HepG2 (cell line): ENCODE measurements around the gene IRF2. TPM values are rescaled to one million over a fixed set of nuclear protein-coding genes. Genes with fewer than 3 reads are reported as not detected.

Experiments
- JUN ChIP-seq: sonication (generic); formaldehyde crosslinking; IDR thresholded peaks from 2 replicates; pipeline ENCODE4 v1.4.0; 2020; ENCODE audit warnings: mild to moderate bottlenecking, missing genetic modification reagents
- NAIF1 ChIP-seq: sonication (generic); formaldehyde crosslinking; IDR thresholded peaks from 2 replicates; pipeline ENCODE4 v1.5.0; 2020; ENCODE audit warnings: mild to moderate bottlenecking, missing genetic modification reagents, borderline replicate concordance
- RXRB ChIP-seq: IDR thresholded peaks from 2 replicates; pipeline ENCODE4 v1.6.1; 2016; ENCODE audit warnings: borderline replicate concordance, missing genetic modification reagents, missing compliant biosample characterization
- ZNF10 ChIP-seq: sonication (generic); formaldehyde crosslinking; IDR thresholded peaks from 2 replicates; pipeline ENCODE4 v1.4.0; 2020; ENCODE audit warnings: mild to moderate bottlenecking, low read depth, missing genetic modification reagents, borderline replicate concordance
- ZNF17 ChIP-seq: sonication (generic); formaldehyde crosslinking; IDR thresholded peaks from 2 replicates; pipeline ENCODE4 v1.5.0; 2020; ENCODE audit warnings: mild to moderate bottlenecking, missing genetic modification reagents
- ZNF44 ChIP-seq: sonication (generic); formaldehyde crosslinking; IDR thresholded peaks from 2 replicates; pipeline ENCODE4 v1.5.1; 2020; ENCODE audit warnings: mild to moderate bottlenecking, missing genetic modification reagents
- polyA plus RNA-seq, 8 experiments: library from polyadenylated mRNA; depleted of rRNA in 3 of 8; stranded (reverse) in 7 of 8; unstranded in 1 of 8; fragments of >200 nt; fragmentation: Illumina TruSeq in 4 of 8; extraction: Trizol in 4 of 8; gene quantifications; 2 replicates each; pipeline versions ENCODE4 v1.2.1 to v1.2.3, GENCODE V29; 2011 to 2016; ENCODE audit warnings: low read depth in 4 of 8, missing spikeins in 1 of 8, mixed read lengths in 1 of 8; ENCODE audit not compliant: insufficient read depth in 1 of 8
- total RNA-seq, 5 experiments: library from RNA; depleted of rRNA; stranded (reverse); fragments of >200 nt; fragmentation: Illumina TruSeq; extraction: Trizol; gene quantifications; 2 replicates each; pipeline ENCODE4 v1.2.3, GENCODE V29; 2016; ENCODE audit warnings: low read depth in 1 of 5
- TF ChIP-seq, protein P1 (sequence below): sonication (generic); formaldehyde crosslinking; IDR thresholded peaks from one replicate; pipeline ENCODE4 v1.5.1; 2020; ENCODE audit warnings: mild to moderate bottlenecking, missing genetic modification reagents; ENCODE audit errors: not compliant biosample characterization
- TF ChIP-seq, protein P2 (sequence below): sonication (generic); formaldehyde crosslinking; IDR thresholded peaks from 2 replicates; pipeline ENCODE4 v1.4.0; 2020; ENCODE audit warnings: missing genetic modification reagents, mild to moderate bottlenecking, borderline replicate concordance
- TF ChIP-seq, protein P3 (sequence below): sonication (generic); formaldehyde crosslinking; IDR thresholded peaks from 2 replicates; pipeline ENCODE4 v1.4.0; 2020; ENCODE audit warnings: mild to moderate bottlenecking, missing genetic modification reagents, borderline replicate concordance
- TF ChIP-seq, protein P4 (sequence below): IDR thresholded peaks from 2 replicates; pipeline ENCODE4 v1.6.1; 2016; ENCODE audit warnings: missing compliant biosample characterization, missing genetic modification reagents, borderline replicate concordance
- TF ChIP-seq, protein P5 (sequence below): sonication (generic); formaldehyde crosslinking; IDR thresholded peaks from 2 replicates; pipeline ENCODE4 v1.4.0; 2020; ENCODE audit warnings: missing genetic modification reagents, low read depth, mild to moderate bottlenecking, borderline replicate concordance

Gene IRF2
- total and polyA plus RNA-seq, 2 of the 13 experiments (the other 11 are each of a cell fraction or from before 2014, with no cell fraction given) = 15.5 to 28.8 TPM

DNA sequence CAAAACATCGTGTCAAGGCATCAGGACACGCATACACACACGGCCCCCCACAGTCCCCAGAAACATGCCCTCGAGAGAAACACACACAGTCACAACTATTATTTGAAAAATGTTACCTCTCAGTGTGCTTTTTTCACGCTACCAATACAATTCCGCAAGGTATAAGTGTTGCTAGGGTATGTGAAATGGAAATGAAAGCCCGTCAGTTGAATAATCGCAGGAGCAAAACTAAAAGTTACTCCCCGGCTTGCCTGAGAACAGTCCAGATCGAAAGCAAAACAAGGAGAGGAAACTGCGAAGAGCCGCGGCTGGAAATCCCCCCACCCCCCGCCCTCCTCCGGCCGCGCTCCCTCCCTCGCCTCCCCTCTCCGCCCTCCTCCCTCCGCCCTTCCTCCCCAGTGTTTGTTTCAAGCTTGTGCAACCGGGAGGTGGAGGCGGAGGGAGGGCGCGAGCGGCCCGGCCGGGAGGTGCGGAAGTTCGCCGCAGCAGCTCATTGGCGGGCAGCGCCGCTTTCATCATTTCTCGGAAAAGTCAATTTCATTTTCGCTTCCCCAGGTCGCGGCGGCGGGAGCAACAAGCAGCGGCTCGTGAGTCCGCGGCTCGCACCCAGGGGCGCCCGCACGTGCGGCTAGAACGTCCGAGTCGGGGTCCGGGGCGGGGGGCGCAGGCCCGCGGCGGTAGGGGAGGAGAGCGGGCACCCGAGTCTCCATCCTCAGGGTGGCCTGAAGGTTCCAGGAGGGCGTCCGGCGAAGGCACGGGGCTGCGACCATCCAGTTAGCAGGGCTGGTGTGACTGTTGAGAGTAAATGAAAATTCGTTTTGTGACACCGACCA lies at the start of gene IRF2 (continued):
- TF ChIP-seq, protein P1, sequence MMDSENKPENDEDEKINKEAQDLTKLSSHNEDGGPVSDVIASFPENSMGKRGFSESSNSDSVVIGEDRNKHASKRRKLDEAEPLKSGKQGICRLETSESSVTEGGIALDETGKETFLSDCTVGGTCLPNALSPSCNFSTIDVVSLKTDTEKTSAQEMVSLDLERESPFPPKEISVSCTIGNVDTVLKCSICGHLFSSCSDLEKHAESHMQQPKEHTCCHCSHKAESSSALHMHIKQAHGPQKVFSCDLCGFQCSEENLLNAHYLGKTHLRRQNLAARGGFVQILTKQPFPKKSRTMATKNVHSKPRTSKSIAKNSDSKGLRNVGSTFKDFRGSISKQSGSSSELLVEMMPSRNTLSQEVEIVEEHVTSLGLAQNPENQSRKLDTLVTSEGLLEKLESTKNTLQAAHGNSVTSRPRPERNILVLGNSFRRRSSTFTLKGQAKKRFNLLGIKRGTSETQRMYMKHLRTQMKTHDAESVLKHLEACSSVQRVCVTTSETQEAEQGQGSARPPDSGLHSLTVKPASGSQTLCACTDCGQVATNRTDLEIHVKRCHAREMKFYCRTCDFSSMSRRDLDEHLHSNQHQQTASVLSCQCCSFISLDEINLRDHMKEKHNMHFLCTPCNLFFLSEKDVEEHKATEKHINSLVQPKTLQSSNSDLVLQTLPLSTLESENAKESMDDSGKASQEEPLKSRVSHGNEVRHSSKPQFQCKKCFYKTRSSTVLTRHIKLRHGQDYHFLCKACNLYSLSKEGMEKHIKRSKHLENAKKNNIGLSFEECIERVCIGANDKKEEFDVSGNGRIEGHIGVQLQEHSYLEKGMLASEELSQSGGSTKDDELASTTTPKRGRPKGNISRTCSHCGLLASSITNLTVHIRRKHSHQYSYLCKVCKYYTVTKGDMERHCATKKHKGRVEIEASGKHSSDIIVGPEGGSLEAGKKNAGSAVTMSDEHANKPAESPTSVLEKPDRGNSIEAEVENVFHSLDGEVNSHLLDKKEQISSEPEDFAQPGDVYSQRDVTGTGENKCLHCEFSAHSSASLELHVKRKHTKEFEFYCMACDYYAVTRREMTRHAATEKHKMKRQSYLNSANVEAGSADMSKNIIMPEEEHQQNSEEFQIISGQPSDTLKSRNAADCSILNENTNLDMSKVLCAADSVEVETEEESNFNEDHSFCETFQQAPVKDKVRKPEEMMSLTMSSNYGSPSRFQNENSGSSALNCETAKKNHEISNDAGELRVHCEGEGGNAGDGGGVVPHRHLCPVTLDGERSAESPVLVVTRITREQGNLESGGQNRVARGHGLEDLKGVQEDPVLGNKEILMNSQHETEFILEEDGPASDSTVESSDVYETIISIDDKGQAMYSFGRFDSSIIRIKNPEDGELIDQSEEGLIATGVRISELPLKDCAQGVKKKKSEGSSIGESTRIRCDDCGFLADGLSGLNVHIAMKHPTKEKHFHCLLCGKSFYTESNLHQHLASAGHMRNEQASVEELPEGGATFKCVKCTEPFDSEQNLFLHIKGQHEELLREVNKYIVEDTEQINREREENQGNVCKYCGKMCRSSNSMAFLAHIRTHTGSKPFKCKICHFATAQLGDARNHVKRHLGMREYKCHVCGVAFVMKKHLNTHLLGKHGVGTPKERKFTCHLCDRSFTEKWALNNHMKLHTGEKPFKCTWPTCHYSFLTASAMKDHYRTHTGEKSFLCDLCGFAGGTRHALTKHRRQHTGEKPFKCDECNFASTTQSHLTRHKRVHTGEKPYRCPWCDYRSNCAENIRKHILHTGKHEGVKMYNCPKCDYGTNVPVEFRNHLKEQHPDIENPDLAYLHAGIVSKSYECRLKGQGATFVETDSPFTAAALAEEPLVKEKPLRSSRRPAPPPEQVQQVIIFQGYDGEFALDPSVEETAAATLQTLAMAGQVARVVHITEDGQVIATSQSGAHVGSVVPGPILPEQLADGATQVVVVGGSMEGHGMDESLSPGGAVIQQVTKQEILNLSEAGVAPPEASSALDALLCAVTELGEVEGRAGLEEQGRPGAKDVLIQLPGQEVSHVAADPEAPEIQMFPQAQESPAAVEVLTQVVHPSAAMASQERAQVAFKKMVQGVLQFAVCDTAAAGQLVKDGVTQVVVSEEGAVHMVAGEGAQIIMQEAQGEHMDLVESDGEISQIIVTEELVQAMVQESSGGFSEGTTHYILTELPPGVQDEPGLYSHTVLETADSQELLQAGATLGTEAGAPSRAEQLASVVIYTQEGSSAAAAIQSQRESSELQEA (CRISPR knock-in tag) = no peak
- TF ChIP-seq JUN (CRISPR knock-in tag) (no peak), ZNF17 (CRISPR knock-in tag) (no peak), ZNF44 (no peak), NAIF1 (no peak), RXRB (CRISPR knock-in tag) (peak; percentile 74), ZNF10 (CRISPR knock-in tag) (no peak)
- TF ChIP-seq, protein P2, sequence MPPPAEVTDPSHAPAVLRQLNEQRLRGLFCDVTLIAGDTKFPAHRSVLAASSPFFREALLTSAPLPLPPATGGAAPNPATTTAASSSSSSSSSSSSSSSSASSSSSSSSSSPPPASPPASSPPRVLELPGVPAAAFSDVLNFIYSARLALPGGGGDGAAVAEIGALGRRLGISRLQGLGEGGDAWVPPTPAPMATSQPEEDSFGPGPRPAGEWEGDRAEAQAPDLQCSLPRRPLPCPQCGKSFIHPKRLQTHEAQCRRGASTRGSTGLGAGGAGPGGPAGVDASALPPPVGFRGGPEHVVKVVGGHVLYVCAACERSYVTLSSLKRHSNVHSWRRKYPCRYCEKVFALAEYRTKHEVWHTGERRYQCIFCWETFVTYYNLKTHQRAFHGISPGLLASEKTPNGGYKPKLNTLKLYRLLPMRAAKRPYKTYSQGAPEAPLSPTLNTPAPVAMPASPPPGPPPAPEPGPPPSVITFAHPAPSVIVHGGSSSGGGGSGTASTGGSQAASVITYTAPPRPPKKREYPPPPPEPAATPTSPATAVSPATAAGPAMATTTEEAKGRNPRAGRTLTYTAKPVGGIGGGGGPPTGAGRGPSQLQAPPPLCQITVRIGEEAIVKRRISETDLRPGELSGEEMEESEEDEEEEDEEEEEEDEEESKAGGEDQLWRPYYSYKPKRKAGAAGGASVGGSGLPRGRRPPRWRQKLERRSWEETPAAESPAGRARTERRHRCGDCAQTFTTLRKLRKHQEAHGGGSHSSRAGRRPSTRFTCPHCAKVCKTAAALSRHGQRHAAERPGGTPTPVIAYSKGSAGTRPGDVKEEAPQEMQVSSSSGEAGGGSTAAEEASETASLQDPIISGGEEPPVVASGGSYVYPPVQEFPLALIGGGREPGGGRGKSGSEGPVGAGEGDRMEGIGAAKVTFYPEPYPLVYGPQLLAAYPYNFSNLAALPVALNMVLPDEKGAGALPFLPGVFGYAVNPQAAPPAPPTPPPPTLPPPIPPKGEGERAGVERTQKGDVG (CRISPR knock-in tag) = no peak
- TF ChIP-seq, protein P3, sequence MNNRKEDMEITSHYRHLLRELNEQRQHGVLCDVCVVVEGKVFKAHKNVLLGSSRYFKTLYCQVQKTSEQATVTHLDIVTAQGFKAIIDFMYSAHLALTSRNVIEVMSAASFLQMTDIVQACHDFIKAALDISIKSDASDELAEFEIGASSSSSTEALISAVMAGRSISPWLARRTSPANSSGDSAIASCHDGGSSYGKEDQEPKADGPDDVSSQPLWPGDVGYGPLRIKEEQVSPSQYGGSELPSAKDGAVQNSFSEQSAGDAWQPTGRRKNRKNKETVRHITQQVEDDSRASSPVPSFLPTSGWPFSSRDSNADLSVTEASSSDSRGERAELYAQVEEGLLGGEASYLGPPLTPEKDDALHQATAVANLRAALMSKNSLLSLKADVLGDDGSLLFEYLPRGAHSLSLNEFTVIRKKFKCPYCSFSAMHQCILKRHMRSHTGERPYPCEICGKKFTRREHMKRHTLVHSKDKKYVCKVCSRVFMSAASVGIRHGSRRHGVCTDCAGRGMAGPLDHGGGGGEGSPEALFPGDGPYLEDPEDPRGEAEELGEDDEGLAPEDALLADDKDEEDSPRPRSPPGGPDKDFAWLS (CRISPR knock-in tag) = no peak
- TF ChIP-seq, protein P4, sequence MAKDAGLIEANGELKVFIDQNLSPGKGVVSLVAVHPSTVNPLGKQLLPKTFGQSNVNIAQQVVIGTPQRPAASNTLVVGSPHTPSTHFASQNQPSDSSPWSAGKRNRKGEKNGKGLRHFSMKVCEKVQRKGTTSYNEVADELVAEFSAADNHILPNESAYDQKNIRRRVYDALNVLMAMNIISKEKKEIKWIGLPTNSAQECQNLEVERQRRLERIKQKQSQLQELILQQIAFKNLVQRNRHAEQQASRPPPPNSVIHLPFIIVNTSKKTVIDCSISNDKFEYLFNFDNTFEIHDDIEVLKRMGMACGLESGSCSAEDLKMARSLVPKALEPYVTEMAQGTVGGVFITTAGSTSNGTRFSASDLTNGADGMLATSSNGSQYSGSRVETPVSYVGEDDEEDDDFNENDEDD (CRISPR knock-in tag) = peak; percentile 63; the same call in 1 of the 2 replicates
- TF ChIP-seq, protein P5, sequence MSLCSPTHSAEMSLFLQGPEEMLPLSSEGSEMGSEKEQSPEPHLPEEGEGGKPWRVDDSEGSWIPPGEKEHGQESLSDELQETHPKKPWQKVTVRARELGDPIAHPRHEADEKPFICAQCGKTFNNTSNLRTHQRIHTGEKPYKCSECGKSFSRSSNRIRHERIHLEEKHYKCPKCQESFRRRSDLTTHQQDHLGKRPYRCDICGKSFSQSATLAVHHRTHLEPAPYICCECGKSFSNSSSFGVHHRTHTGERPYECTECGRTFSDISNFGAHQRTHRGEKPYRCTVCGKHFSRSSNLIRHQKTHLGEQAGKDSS (CRISPR knock-in tag) = 0 out of 2 replicates have a peak, but pooled peaks have one; percentile 46
